Hematopoietic multipotent progenitor cell (in vitro differentiated cells): Measurements from ENCODE around the gene SNX10. TPM values are rescaled to one million over a fixed set of nuclear protein-coding genes. Genes with fewer than 3 reads are reported as not detected.
A peak's percentile ranks its signal among the peaks of the same experiment; 100 is the strongest.

Experiments used
- DNase-seq, 3 donors: peaks; one replicate each; pipeline ENCODE4 v3.0.0-alpha.2; 2011 to 2015; ENCODE audit warnings: low read depth in 2 of 3, low spot score in 2 of 3
- total RNA-seq: library from RNA; depleted of rRNA; stranded (reverse); fragments of >200 nt; gene quantifications from one replicate; pipeline ENCODE4 v1.2.3, GENCODE V29; 2012

The SNX10 gene
- total RNA-seq, 1 donor = 7.3 TPM

GRCh38 chr7:26331789-26332188 is 40.1 kb downstream of the SNX10 start:
- DNase-seq = no peak

- no peak for DNase-seq
These were observed 41.0 kb downstream of the SNX10 start for GRCh38 chr7:26332698-26333097.

GRCh38 chr7:26334166-26334859 is 42.7 kb downstream of the SNX10 start:
- peak in 2 of 3 donors; percentile 71 to 85 for DNase-seq

- DNase-seq = no peak
These were observed 45.7 kb downstream of the SNX10 start for GRCh38 chr7:26337232-26337865.

GRCh38 chr7:26340476-26341018 is 48.9 kb downstream of the SNX10 start:
- DNase-seq = no peak

- no peak for DNase-seq
These were observed 51.7 kb downstream of the SNX10 start for GRCh38 chr7:26343320-26343832.

GRCh38 chr7:26343837-26344236 is 52.2 kb downstream of the SNX10 start:
- DNase-seq = no peak

GRCh38 chr7:26345202-26345601 is 53.5 kb downstream of the SNX10 start:
- DNase-seq = no peak

- DNase-seq = no peak
These were observed 54.2 kb downstream of the SNX10 start for GRCh38 chr7:26345837-26346236.

- no peak for DNase-seq
These were observed 55.0 kb downstream of the SNX10 start for GRCh38 chr7:26346611-26347203.

- no peak for DNase-seq
These were observed 56.7 kb downstream of the SNX10 start for GRCh38 chr7:26348234-26348851.

GRCh38 chr7:26349005-26349915 is 57.6 kb downstream of the SNX10 start:
- no peak for DNase-seq

- DNase-seq = no peak
These were observed 59.5 kb downstream of the SNX10 start for GRCh38 chr7:26351171-26351570.

- no peak for DNase-seq
These were observed 64.6 kb downstream of the SNX10 start for GRCh38 chr7:26356229-26356628.

- no peak for DNase-seq
These were observed 65.5 kb downstream of the SNX10 start for GRCh38 chr7:26356929-26357798.

GRCh38 chr7:26357799-26358151 is 66.1 kb downstream of the SNX10 start:
- no peak for DNase-seq

- DNase-seq = peak in 1 of 3 donors; percentile 54
These were observed 69.0 kb downstream of the SNX10 start for GRCh38 chr7:26360650-26361049.

GRCh38 chr7:26361637-26362036 is 70.0 kb downstream of the SNX10 start:
- DNase-seq = no peak

GRCh38 chr7:26363465-26363864 is 71.8 kb downstream of the SNX10 start:
- DNase-seq = no peak
